Amygdala (tissue), 56 donors: ENCODE measurements around the gene THSD7B.

Source experiments
- DNase-seq, 56 donors: peaks; one replicate each; lab custom pipeline; 2025; lab: John Stamatoyannopoulos, UW

The THSD7B gene

GRCh38 chr2:137724912-137725311 lies 959.6 kb downstream of the THSD7B start:
- DNase-seq: no peak
